HTERT RPE-1 (cell line): Measurements from ENCODE around the gene NAV1.

Experiments
- in situ Hi-C: fragments of 300-500 bp; cut with MboI; formaldehyde crosslinking; loops from 4 replicates; pipeline ENCODE4 v1.14.3; 2020; ENCODE audit warnings: low sequenced_read_pairs

Gene NAV1

DNA sequence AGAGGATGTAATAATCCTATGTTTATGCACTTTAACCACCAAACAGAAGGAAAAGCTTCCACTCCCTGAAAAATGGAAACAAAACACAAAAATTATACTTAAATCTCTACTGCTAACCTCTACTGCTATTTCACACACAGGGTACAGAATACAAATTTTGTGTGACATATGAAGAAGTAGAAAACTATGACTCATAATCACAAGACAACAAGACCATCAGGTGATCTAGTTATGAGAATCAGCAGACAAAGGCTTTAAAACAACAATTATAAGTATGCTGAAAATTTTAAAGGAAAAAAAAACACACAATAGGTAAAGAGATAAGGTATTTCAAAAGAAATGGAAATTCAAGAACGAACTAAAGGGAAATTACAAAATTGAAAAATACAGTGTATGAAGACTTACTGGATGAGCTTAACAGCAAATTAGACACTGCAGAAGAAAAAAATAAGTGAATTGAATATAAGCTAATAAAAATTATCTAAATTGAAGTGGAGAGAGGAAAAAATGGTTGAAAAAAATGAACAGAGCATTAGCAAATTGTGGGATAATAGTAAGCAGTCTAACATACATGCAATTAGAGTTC is 13.6 kb upstream of the NAV1 start:
- in situ Hi-C loops, result no loop called here

DNA sequence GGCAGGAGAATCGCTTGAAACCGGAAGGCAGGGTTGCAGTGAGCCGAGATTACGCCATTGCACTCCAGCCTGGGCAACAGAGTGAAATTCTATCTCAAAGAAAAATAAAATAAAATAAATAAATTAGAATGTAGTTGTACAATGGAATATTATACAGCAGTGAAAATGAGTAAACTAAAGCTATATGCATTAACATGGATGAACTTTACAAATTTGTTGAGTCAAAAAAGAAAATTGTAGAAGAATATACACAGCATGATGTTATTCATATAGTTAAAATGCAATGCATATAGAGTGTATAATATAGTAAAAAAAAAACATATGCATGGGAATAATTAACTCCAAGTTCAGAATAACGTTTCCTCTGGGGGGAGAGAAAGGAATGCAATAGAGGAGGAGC is 11.0 kb upstream of the NAV1 start:
- in situ Hi-C loops, result no loop called here

DNA sequence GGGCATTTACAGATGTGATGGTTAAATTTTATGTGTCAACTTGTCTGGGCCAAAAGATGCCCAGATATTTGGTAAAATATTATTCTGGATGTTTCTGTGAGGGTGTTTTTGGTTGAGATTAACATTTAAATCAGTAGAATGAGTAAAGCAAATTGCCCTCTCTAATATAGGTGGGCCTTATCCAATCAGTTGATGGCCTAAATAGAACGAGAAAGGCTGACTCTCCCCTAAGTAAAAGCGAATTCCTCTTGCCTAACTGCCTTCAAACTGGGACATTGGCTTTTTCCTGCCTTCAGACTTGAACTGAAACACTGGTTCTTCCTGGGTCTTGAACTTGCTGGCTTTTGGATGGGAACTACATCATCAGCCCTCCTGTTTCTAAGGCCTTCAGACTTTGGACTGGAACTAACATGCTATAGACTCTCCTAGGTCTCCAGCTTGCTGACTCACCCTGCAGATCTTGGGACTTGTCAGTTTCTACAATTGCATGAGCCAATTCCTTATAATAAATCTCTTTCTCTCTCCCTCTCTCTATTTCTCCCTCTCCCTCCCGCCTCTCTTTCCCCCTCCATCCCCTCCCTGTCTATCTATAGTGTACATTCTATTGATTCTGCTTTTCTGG is 10.2 kb upstream of the NAV1 start:
- in situ Hi-C loops, result no loop called here

DNA sequence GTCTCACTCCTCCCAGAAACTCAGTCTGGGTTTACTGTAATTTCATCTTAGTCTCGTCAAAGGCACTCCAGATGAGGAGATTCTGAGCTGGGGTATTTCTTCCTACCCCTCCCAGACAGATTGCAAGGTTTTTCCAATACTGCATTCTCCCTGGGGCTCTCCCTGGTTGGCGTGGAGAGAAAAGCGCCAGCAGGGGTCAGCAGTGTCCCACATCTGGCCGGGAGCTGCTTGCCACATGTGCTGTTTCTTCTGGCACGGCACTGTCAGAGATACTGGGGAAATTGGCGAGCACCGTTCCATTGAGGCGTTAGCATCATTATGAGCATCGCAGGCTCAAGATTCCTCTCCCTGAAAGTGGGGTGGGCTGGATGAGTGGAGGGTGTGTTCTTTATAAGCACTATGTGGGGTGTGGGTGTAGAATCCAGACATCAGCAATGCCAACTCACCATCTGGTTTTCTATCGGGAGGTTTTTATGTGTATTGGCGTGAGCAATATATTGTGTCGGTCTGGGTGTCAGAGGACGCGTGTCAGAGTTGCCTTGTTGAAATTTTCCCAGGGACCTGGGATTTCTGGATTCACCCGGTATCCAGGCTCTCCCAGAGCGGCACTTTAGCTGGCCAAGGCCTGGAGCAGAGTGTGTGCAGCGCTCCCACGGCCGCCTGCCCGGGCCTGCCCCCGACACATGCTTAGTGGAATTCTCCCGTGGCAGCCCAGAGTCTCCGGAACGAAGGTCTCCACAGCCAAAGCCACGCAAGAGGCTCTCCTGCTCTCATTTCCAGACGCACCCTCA is 8.0 kb upstream of the NAV1 start:
- in situ Hi-C loops, result no loop called here

DNA sequence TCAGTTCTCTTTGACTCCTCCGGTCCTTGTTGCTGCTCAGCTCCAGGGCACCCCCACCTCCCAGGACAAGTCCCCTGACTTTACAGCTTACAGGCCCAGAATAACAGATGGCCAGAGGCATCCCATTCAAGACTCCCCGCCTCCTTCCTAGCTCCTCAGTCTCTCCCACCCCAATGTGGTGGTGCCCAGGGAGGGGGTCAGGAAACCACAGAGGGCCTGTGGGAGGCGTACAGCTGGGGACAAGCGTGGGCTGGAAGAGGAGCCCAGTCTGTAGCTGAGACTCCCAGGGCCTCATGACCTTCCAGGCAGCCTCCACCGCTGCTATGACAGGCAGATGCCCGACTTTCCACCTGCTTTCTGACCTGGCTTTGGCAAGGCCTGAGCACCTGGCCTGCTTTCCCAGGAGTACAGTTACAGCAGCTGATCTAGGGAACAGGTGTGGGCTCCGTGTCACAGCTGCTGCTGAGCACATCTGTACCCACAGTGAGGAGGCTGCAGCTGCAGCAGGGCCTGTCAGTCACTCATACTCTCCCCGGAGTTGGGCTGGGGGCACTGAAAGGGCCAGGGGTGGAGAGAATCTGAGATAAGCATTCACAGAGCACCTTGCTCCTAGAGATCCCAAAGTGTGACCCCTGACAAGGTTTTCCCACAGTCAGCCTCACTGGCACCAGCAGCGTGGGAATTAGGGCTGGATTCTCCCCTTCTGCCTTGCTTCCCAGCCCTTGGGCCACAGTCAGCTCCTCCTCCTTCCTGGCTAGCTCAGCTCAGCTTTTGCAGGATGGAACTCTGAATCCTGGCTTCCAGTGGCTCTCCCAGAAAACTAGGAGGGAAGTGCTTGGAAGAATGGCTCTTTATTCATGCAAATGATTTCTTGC is 7.1 kb upstream of the NAV1 start:
- in situ Hi-C loops, result no loop called here

DNA sequence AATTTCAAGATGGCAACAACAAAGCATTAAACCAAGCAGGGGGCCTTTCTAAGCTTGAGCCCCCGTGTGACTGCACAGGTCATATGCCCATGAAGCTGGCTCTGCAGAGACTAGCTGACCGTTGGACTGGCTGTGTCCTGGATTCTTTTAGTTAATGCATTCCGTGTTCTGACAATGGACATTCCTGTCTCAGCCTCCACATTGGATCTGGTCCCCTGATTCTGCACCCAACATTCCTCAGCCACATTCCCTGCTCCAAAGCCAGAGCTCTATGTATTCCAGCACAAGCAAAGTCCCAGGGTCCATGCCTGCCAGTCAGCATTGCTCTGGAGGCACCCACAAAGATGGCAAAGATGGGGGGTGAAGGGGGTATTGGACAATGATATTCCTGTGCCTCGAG is 5.1 kb upstream of the NAV1 start:
- in situ Hi-C loops, result no loop called here

DNA sequence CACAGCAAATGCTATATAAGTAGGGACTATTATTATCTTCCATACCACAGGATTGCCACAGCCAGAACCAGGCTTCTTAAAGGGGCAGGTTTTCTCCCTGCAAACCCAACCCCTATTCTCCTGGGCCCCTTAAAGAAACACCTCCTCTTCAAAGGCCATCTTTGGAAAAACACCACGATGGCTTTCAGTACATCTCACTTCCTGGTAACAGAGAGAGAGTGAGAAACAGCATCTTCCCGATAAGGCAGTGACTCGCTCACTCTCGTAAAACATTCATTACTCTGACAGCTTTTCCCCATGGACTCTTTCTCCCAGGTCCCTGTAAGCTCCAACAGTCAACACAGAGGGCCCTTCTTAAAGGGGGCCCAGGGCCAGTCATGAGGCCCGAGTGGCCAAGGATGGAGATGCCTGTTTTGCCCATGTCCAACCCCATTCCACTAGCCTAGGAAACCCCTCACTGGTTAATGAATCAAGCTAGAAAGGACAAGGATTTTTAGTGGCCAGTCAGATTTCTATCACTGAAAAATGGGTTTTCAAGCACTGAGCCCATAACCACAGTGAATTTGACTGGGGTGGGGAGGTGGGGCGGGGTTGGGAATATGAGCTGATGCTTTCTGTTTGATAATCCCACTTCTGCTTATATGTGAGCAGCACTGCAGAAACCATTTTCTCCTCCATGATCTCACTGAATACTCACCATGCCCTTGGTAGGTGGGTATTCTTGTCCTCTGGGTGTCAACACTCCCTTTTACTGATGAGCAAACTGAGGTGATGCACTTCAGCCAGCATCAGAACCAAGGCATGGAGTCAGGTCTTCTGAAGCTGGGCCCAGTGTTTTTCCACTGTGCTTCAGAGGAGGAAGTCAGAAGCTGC is 3.6 kb upstream of the NAV1 start:
- in situ Hi-C loops, result no loop called here

DNA sequence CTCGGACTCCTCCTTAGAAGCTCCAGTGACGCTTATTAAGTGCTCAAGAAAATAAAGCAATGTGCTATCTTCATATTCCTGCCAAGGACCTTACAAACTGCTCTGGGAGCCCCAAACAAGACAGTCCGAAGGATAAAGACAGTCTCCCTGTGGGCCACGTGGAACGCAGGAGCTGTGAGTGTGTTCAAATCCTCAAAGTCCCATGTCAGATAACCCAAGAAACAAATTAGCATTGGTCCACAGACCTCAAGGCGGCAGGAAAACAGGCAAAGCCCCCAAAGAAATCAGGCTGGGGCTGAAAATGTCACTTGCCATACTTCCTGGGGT is 3.0 kb upstream of the NAV1 start:
- in situ Hi-C loops, result no loop called here

DNA sequence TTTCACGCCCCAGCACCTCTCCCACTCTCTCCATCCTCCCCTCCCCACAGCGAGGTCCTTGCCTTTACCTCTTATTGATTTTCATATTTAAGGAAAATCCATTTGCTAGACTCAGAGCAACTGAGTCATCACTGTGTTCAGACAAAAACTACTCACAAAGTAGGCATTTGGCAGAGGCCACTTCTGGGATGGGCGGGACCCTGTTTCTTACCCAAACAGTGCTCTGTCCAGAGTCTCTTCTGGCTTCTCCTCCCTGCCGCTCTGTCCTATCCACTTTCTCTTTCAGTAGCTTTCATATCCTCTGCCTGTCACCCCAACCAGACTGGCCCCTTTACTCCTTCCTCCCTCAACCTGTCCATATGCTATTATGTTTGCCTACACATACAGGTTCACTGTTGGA is 2.4 kb upstream of the NAV1 start:
- in situ Hi-C loops, result no loop called here

DNA sequence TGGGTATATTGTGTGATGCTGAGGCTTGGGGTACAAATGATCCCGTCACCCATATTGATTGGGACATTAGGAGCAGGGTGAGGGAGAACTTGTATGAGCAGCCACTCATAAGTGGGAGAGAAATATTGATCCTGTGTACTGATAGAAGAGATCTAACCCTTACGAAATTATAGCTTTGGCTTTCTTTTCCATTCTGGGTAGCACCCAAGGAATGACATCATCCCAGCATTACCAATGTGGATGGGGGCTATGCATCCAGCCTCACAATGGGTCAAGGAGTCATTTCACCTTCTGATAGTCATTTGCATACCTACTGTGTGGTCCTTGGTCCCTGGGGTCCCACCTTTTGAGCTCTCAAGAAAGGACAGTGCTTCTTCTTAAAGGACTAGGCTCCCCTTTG is 1.9 kb upstream of the NAV1 start:
- in situ Hi-C loops, result no loop called here

DNA sequence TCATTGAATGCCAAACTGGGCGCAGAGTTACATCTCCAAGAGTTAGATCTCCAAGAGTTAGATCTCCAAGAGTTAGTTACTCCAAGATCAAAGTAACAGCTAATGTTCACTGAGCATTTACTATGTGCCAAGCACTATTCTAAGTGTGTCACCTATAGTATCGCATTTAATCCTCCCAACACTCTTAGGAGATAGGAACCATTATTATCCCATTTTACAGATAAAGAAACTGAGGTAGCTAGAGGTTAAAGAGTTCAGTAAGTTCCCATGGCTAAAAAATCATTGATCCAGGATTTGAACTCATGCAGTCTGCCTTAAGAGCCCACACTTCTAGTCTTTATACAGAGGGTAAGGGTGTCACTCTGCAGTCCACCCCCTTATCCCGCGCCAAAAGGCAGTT is 1.5 kb upstream of the NAV1 start:
- in situ Hi-C loops, result no loop called here

DNA sequence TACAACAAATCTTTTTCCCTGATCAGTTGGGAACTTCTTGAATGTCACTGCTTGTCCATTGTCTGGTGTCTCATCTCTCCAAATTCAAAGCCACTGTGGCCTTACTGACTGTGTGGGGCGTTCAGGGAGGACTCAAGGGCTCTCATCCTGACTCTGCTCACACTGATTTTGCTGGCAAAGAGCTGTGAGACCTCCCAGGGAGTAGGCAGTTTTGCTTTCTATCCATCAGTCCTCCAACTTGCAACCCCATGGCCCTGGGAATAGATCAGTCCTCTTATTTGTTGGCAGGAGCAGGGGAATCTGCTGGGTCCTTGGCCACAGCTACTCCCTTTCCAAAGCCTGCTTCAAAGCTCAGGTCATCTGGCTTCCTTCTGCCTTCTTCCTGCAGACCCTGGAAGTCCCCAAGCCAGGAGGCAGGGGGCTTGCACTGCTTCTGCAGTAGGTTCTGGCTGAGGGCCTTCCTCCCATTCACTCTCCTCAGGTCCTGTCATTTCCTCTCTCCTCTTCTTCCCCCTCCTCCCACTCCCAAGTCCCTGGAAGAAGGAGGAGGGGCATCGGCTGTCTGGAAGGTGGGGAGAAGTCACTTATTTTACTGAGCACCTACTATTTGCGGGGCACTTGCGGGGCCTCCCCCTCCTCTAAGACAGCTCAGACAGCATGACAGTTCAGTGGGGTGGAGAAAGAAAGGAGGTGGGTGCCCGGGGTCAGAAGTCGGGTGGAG is 876 bp upstream of the NAV1 start:
- in situ Hi-C loops, result no loop called here

DNA sequence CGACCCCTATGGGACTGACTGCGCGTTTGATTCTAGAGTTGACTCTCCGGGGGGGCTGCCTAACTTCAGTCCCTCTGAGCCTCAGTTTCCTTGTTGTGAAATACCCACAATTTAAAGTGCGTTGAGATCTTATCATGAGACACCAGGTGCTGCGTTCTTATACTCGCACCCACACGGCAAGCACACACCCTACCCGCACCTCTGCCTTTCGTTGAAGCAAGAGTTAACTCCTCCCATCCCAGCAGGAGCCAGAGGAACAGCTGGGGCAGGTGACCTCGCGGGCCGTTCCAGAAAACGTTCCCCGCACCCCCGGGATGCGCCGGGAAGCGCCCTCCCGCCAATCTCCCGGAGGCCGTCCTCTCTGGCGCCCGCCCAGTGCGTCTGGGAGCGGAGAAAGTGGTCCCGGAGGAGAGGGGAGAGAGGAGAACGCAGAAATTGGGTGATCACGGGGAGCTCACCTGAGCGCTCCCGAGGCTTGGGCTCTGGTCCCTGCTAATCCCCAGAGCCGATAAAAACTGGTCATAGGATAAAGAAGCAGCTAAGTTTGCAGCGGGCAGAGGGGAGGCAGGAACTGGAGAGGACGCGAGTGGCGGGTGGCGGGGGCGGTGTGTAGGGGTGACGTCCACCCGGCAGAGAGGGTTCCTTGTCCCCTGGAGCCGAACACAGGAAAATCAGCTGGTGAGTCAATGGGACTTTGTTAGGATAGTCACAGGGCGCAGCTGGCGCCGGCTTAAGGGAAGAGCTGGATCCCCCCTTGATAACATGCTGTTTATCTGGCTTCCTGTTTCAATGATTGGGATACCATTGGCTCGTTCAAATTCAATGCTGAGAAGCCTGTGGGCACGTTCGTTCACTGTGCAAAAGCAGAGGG is 869 bp downstream of the NAV1 start:
- in situ Hi-C loops, result no loop called here

DNA sequence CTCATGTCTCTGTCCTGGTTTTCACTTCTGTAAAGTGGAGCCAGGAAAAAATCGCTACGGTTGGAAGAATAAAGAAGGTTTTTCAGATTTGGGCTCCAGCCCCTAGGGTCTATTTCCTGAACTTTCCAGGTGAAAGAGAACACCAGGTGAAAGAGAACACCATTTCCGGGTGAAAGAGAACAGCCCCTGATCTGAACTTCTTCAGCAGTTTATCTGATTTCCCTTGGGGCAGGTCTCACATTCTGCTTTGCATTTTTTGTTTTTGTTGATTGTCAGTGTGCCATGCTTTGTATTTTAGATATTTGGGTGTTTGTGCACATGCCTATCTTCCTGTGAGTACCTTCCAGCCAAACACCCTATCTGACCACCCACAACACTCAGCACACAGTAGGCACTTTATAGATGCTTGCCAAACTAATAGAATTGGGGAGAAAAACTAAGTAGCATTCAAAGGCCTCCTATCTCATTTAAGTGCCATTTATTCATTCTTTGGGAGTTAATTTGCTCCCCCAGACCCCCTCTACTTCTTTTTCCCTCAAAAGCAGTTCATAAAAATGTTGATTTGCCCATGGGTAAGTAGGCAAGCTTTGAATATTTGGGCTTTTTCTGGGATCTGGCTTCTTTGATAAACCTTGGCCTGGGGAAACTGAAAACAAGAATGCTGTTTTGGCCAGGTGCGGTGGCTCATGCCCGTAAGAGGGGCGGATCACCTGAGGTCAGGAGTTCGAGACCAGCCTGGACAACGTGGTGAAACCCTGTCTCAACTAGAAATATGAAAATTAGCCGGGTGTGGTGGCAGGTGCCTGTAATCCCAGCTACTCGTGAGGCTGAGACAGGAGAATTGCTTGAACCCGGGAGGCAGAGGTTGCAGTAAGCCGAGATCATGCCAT is 2.2 kb downstream of the NAV1 start:
- in situ Hi-C loops, result no loop called here

DNA sequence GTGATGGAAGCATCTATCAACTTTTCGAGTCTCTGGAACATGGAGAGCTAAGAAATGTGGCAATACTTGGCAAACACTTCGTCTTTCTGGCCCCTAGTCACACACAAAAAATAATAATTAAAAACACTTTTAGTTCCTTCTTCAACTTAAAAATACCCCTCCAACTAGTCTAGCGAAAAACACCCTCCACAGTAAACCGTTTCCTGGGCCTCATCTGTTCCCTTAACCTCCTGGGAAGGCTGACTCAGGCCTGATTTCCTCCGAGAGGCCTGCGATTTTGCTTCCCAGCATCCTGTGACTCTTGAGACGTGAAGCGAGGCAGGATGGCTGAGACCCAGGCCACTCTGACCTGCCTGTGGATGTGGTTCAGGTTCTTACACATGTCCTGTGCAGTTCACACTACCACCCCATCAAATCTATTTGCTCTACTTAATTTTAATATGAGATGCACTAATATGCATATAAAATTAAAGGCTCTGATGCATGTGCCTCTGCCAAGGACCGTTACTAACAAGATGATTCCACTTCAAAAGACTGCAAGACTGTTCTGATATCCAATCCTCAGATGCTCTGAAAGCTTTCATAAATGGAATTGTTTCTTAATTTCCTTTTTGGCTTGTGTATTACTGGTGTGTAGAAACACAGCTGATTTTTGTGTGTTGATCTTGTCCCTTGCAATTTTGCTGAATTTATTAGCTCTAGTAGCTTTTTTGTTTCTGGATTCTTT is 3.5 kb downstream of the NAV1 start:
- in situ Hi-C loops, result no loop called here

DNA sequence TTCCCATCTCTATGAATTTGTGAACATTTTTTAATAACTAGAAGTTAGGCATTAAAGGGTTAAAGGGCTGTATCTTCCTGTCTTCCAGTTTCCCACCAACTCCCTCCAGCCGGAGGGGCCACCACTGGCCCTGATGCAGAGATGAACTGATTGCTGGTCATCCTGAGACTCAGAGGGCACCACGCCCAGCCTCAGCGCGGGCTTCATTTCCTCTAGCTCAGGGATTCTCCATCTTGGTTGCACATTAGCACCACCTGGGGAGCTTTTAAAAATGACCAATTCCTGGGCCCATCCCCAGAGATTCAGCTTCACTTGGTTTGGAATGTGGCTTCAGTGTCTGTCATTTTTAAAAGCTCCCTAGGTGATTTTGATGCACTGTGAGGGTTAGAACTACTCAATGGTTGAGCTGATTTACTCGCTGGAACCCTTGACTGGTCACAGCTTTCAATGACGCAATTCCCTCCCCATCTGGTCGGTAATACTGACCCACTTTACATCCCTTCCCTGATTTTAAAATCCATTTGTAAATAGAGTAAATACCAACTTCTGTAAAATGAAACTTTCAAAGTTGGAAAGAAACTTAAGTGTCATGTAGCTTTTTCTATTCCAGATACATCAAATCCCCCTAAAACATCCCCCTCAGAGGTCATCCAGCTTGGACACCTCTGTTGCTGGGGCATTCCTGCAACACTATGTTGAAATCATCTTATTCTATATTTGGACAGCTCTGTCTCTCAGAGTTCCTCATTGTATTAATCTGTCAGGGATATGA is 5.1 kb downstream of the NAV1 start:
- in situ Hi-C loops, result no loop called here

DNA sequence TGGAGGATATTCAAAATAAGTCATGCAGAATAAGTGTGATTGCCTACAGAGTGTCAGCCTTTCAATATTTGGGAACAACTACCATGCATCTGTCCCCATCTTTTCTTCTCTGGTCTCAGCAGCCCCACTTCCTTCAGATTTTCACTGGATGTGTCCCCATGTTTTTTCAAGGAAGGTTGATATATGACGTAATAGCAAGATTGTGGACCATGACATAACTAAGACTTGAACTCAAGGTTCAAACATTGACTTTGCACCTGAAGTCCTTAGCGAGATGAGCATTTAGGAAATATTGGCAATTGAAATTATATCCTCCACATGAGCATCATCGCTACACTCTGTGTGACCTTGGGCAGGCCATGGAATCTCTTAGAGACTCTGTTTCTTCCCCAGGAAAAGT is 5.8 kb downstream of the NAV1 start:
- in situ Hi-C loops, result no loop called here
